ENCODE data around the gene NHERF1. TPM values are rescaled to one million over a fixed set of nuclear protein-coding genes. Genes with fewer than 3 reads are reported as not detected.

The NHERF1 gene
- total and polyA plus RNA-seq, 2 donors (not counting 3 experiments of a cell fraction or from before 2014, with no cell fraction given): 24.4 to 26.9 TPM

DNA sequence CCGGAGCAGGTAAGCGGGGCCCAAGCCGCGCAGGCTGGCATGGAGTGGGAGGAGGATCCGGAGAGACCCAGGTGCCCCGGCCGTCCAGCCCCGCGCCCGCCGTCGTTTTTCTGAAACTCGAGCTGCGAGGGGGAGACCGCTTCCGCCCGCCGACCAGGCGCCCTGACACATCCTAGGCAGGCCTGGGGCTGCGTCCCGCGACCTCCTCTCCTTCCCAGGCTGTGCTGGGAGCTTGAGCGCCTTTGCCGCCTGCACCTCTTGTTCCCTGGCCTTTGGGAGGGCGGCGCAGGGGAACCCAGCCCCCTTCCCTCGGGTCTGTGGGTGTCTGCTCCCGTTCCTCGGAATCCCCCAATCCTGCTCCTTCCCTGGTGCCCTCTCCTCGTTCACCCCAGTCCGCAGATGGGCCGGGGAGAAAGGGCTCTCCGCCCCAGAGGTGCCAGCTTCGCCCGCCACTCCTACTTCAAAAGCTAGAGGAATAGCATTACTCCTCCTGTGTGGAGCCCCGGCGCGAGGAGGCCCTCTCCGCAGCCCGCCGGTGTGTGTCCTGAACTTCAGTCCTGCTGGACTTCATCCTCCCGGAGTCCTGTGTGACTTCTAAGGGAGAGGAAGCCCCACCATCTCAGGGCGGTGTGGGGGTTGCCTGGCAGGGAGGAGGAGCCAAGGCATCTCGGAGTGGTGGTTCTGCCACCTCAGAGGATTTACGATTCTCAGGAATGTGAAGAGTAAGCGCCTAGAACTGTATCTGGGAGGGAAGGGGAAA, 1.0 kb downstream of the NHERF1 start:
- H4K20me1 ChIP-seq (replicated peaks; ENCODE audit: control insufficient read depth, extremely low read depth, insufficient read depth, low read length): no peaks in the 10 kb centered on the region
- H3K79me2 ChIP-seq (ENCODE audit: control insufficient read depth, insufficient read depth, low read length): no peaks in the 10 kb centered on the region
- ChIA-PET CTCF (interaction anchor here (0.8 to 2.3 kb wide), 11 partner anchors 9 to 113 kb away, joined by 3 to 17 read pairs (median 5); partner anchors contain the start of gene NAT9), POLR2A (interaction anchor here (1.7 kb wide), 1 partner anchor 27 kb away, joined by 5 read pairs; a partner anchor contains a TSS)
- no peaks in the 10 kb centered on the region for H3K27me3 ChIP-seq (ENCODE audit: control insufficient read depth in 2 of 2, insufficient read depth in 2 of 2, low read length in 2 of 2)
- FAIRE-seq (no peak), DNase-seq (ENCODE audit: low read depth, low spot score) (no peak)
- peak overlapping the region; percentile 47 to 71 (median 57) for H3K4me3 ChIP-seq (replicated peaks in 1 of 3; ENCODE audit: insufficient read depth in 1 of 3, low read depth in 1 of 3, low read length in 3 of 3)
- dilution Hi-C loops (cut with MboI; ENCODE audit: extremely low pct_ligation_motif_present, low sequenced_read_pairs): no loop called here
- peak overlapping the region; percentile 56 for H3K9ac ChIP-seq (replicated peaks; ENCODE audit: extremely low read depth, insufficient read depth, low read length)
- no TSS peak for BruUV-seq (replicated peaks)
- no peaks in the 10 kb centered on the region for H3K9me3 ChIP-seq (replicated peaks; ENCODE audit: control insufficient read depth, insufficient read depth, low read length)
- H3K9me1 ChIP-seq (replicated peaks; ENCODE audit: control insufficient read depth, extremely low read depth, insufficient read depth, low read length): no peaks in the 10 kb centered on the region
- H3K27ac ChIP-seq (ENCODE audit: insufficient read depth, low read depth, low read length): no peak overlapping the region
- no peaks in the 10 kb centered on the region for H3K36me3 ChIP-seq (ENCODE audit: control insufficient read depth in 2 of 2, extremely low read depth in 1 of 2, insufficient read depth in 2 of 2, low read length in 2 of 2)
- H3K4me1 ChIP-seq (ENCODE audit: control insufficient read depth, extremely low read depth, insufficient read depth, low read length): peaks cover 4% of the 10 kb centered on the region
- intact Hi-C loops (cut with micrococcal nuclease): loop anchor here (1.0 to 10.0 kb wide), 2 partner anchors 8 to 1435 kb away; partner anchors contain the start of gene CDC42EP4
- peak overlapping the region; percentile 93 for H2AFZ ChIP-seq (ENCODE audit: low read depth, low read length)
- TF ChIP-seq MYC (IDR thresholded peaks at IDR 0.05; ENCODE audit: low read depth, low read length) (no peak), POLR2A (IDR thresholded peaks at IDR 0.05; ENCODE audit: low read depth, low read length) (no peak), GATA2 (IDR thresholded peaks at IDR 0.05; ENCODE audit: insufficient read depth, insufficient read length, low read depth, low read length) (no peak), POLR2AphosphoS5 (IDR thresholded peaks at IDR 0.05; ENCODE audit: insufficient read depth, low read depth, low read length) (no peak), FOS (IDR thresholded peaks at IDR 0.05; ENCODE audit: borderline replicate concordance, insufficient read depth, low read length) (no peak), EZH2 (IDR thresholded peaks at IDR 0.05; ENCODE audit: borderline replicate concordance, low read depth, low read length, severe bottlenecking) (no peak), JUN (IDR thresholded peaks at IDR 0.05; ENCODE audit: borderline replicate concordance, insufficient read depth, insufficient read length, low read depth) (no peak)
- TF ChIP-seq, protein P1, sequence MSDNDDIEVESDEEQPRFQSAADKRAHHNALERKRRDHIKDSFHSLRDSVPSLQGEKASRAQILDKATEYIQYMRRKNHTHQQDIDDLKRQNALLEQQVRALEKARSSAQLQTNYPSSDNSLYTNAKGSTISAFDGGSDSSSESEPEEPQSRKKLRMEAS (IDR thresholded peaks at IDR 0.05; ENCODE audit: insufficient read depth, insufficient read length): no peak
- TF ChIP-seq, protein P2, sequence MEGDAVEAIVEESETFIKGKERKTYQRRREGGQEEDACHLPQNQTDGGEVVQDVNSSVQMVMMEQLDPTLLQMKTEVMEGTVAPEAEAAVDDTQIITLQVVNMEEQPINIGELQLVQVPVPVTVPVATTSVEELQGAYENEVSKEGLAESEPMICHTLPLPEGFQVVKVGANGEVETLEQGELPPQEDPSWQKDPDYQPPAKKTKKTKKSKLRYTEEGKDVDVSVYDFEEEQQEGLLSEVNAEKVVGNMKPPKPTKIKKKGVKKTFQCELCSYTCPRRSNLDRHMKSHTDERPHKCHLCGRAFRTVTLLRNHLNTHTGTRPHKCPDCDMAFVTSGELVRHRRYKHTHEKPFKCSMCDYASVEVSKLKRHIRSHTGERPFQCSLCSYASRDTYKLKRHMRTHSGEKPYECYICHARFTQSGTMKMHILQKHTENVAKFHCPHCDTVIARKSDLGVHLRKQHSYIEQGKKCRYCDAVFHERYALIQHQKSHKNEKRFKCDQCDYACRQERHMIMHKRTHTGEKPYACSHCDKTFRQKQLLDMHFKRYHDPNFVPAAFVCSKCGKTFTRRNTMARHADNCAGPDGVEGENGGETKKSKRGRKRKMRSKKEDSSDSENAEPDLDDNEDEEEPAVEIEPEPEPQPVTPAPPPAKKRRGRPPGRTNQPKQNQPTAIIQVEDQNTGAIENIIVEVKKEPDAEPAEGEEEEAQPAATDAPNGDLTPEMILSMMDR (IDR thresholded peaks at IDR 0.05; ENCODE audit: extremely low read depth in 1 of 2, insufficient read depth in 1 of 2, low read depth in 1 of 2, low read length in 2 of 2): no peak
- peak overlapping the region; percentile 82 for H3K4me2 ChIP-seq (ENCODE audit: insufficient read depth, low read length)
